ENCODE results near the gene GSG1L. TPM values are rescaled to one million over a fixed set of nuclear protein-coding genes. Genes with fewer than 3 reads are reported as not detected.

The GSG1L gene
- polyA plus RNA-seq, 4 donors = 0.09 to 0.22 TPM; not detected in 2

- Histone ChIP-seq H3K36me3 (ENCODE audit: control insufficient read depth in 3 of 3, insufficient read depth in 2 of 3, low read depth in 1 of 3, low read length in 3 of 3) (no peaks in the 10 kb centered on the region), H3K9me3 (ENCODE audit: control insufficient read depth in 2 of 2, insufficient read depth in 1 of 2, low read depth in 1 of 2, low read length in 1 of 2) (no peaks in the 10 kb centered on the region), H3K4me3 (ENCODE audit: low read depth in 1 of 3, low read length in 3 of 3) (no peak overlapping the region), H3K27ac (ENCODE audit: low read depth in 1 of 3, low read length in 2 of 3) (no peak overlapping the region), H3K27me3 (ENCODE audit: control insufficient read depth in 3 of 3, insufficient read depth in 3 of 3, low read length in 3 of 3) (no peaks in the 10 kb centered on the region), H3K4me1 (ENCODE audit: control insufficient read depth in 3 of 3, insufficient read depth in 2 of 3, low read depth in 1 of 3, low read length in 2 of 3) (no peaks in the 10 kb centered on the region)
- FAIRE-seq (no peak), DNase-seq (no peak)
- 76 to 83% (median 79%) methylated on average over 9 of the region's 9 CpGs for WGBS, 3 donors
These were observed 18.0 kb upstream of the GSG1L start for GRCh38 chr16:28081391-28081968.

- H3K27me3 ChIP-seq (ENCODE audit: control insufficient read depth in 3 of 3, insufficient read depth in 3 of 3, low read length in 3 of 3) = no peaks in the 10 kb centered on the region
- no peaks in the 10 kb centered on the region for H3K36me3 ChIP-seq (ENCODE audit: control insufficient read depth in 3 of 3, insufficient read depth in 2 of 3, low read depth in 1 of 3, low read length in 3 of 3)
- no peak overlapping the region for H3K27ac ChIP-seq (ENCODE audit: low read depth in 1 of 3, low read length in 2 of 3)
- no peaks in the 10 kb centered on the region for H3K4me1 ChIP-seq (ENCODE audit: control insufficient read depth in 3 of 3, insufficient read depth in 2 of 3, low read depth in 1 of 3, low read length in 2 of 3)
- DNase-seq = no peak
- H3K4me3 ChIP-seq (ENCODE audit: low read depth in 1 of 3, low read length in 3 of 3) = no peak overlapping the region
- no peaks in the 10 kb centered on the region for H3K9me3 ChIP-seq (ENCODE audit: control insufficient read depth in 2 of 2, insufficient read depth in 1 of 2, low read depth in 1 of 2, low read length in 1 of 2)
- 85 to 89% (median 88%) methylated on average over 6 of the region's 6 CpGs for WGBS, 3 donors
- no peak for FAIRE-seq
These were observed 14.7 kb upstream of the GSG1L start for GRCh38 chr16:28078261-28078660.

GRCh38 chr16:28073836-28074235, 10.3 kb upstream of the GSG1L start:
- no peaks in the 10 kb centered on the region for H3K4me1 ChIP-seq (ENCODE audit: control insufficient read depth in 3 of 3, insufficient read depth in 2 of 3, low read depth in 1 of 3, low read length in 2 of 3)
- WGBS, 3 donors = 80 to 90% (median 81%) methylated on average over 6 of the region's 6 CpGs
- H3K36me3 ChIP-seq (ENCODE audit: control insufficient read depth in 3 of 3, insufficient read depth in 2 of 3, low read depth in 1 of 3, low read length in 3 of 3) = no peaks in the 10 kb centered on the region
- no peaks in the 10 kb centered on the region for H3K9me3 ChIP-seq (ENCODE audit: control insufficient read depth in 2 of 2, insufficient read depth in 1 of 2, low read depth in 1 of 2, low read length in 1 of 2)
- no peak overlapping the region for H3K4me3 ChIP-seq (ENCODE audit: low read depth in 1 of 3, low read length in 3 of 3)
- FAIRE-seq (no peak), DNase-seq (no peak)
- H3K27ac ChIP-seq (ENCODE audit: low read depth in 1 of 3, low read length in 2 of 3) = no peak overlapping the region
- no peaks in the 10 kb centered on the region for H3K27me3 ChIP-seq (ENCODE audit: control insufficient read depth in 3 of 3, insufficient read depth in 3 of 3, low read length in 3 of 3)

GRCh38 chr16:28072087-28072486, 8.6 kb upstream of the GSG1L start:
- Histone ChIP-seq H3K4me1 (ENCODE audit: control insufficient read depth in 3 of 3, insufficient read depth in 2 of 3, low read depth in 1 of 3, low read length in 2 of 3) (no peaks in the 10 kb centered on the region), H3K36me3 (ENCODE audit: control insufficient read depth in 3 of 3, insufficient read depth in 2 of 3, low read depth in 1 of 3, low read length in 3 of 3) (no peaks in the 10 kb centered on the region), H3K27ac (ENCODE audit: low read depth in 1 of 3, low read length in 2 of 3) (no peak overlapping the region), H3K9me3 (ENCODE audit: control insufficient read depth in 2 of 2, insufficient read depth in 1 of 2, low read depth in 1 of 2, low read length in 1 of 2) (no peaks in the 10 kb centered on the region), H3K4me3 (ENCODE audit: low read depth in 1 of 3, low read length in 3 of 3) (no peak overlapping the region), H3K27me3 (ENCODE audit: control insufficient read depth in 3 of 3, insufficient read depth in 3 of 3, low read length in 3 of 3) (no peaks in the 10 kb centered on the region)
- WGBS, 3 donors = 37 to 42% (median 39%) methylated on average over 4 of the region's 4 CpGs
- FAIRE-seq (no peak), DNase-seq (no peak)

- H3K36me3 ChIP-seq (ENCODE audit: control insufficient read depth in 3 of 3, insufficient read depth in 2 of 3, low read depth in 1 of 3, low read length in 3 of 3) = no peaks in the 10 kb centered on the region
- no peaks in the 10 kb centered on the region for H3K4me1 ChIP-seq (ENCODE audit: control insufficient read depth in 3 of 3, insufficient read depth in 2 of 3, low read depth in 1 of 3, low read length in 2 of 3)
- no peak overlapping the region for H3K4me3 ChIP-seq (ENCODE audit: low read depth in 1 of 3, low read length in 3 of 3)
- no peak for FAIRE-seq
- H3K27me3 ChIP-seq (ENCODE audit: control insufficient read depth in 3 of 3, insufficient read depth in 3 of 3, low read length in 3 of 3) = peaks cover 0 to 3% (median 2%) of the 10 kb centered on the region in 3 donors
- DNase-seq = no peak
- no peak overlapping the region for H3K27ac ChIP-seq (ENCODE audit: low read depth in 1 of 3, low read length in 2 of 3)
- no peaks in the 10 kb centered on the region for H3K9me3 ChIP-seq (ENCODE audit: control insufficient read depth in 2 of 2, insufficient read depth in 1 of 2, low read depth in 1 of 2, low read length in 1 of 2)
- 70 to 73% (median 72%) methylated on average over 31 of the region's 31 CpGs for WGBS, 3 donors
These were observed 6.7 kb upstream of the GSG1L start for GRCh38 chr16:28069971-28070794.

GRCh38 chr16:28068976-28069375, 5.5 kb upstream of the GSG1L start:
- DNase-seq (no peak), FAIRE-seq (no peak)
- no peak overlapping the region for H3K27ac ChIP-seq (ENCODE audit: low read depth in 1 of 3, low read length in 2 of 3)
- no peaks in the 10 kb centered on the region for H3K36me3 ChIP-seq (ENCODE audit: control insufficient read depth in 3 of 3, insufficient read depth in 2 of 3, low read depth in 1 of 3, low read length in 3 of 3)
- WGBS, 3 donors = 68 to 81% (median 81%) methylated on average over 7 of the region's 7 CpGs
- no peak overlapping the region for H3K4me3 ChIP-seq (ENCODE audit: low read depth in 1 of 3, low read length in 3 of 3)
- H3K27me3 ChIP-seq (ENCODE audit: control insufficient read depth in 3 of 3, insufficient read depth in 3 of 3, low read length in 3 of 3) = peaks cover 2 to 8% (median 2%) of the 10 kb centered on the region in 3 donors
- H3K4me1 ChIP-seq (ENCODE audit: control insufficient read depth in 3 of 3, insufficient read depth in 2 of 3, low read depth in 1 of 3, low read length in 2 of 3) = no peaks in the 10 kb centered on the region
- no peaks in the 10 kb centered on the region for H3K9me3 ChIP-seq (ENCODE audit: control insufficient read depth in 2 of 2, insufficient read depth in 1 of 2, low read depth in 1 of 2, low read length in 1 of 2)

- no peaks in the 10 kb centered on the region for H3K36me3 ChIP-seq (ENCODE audit: control insufficient read depth in 3 of 3, insufficient read depth in 2 of 3, low read depth in 1 of 3, low read length in 3 of 3)
- no peak for FAIRE-seq
- H3K27me3 ChIP-seq (ENCODE audit: control insufficient read depth in 3 of 3, insufficient read depth in 3 of 3, low read length in 3 of 3) = peaks cover 5 to 14% (median 12%) of the 10 kb centered on the region in 3 donors
- no peaks in the 10 kb centered on the region for H3K9me3 ChIP-seq (ENCODE audit: control insufficient read depth in 2 of 2, insufficient read depth in 1 of 2, low read depth in 1 of 2, low read length in 1 of 2)
- no peak overlapping the region for H3K27ac ChIP-seq (ENCODE audit: low read depth in 1 of 3, low read length in 2 of 3)
- no peak overlapping the region for H3K4me3 ChIP-seq (ENCODE audit: low read depth in 1 of 3, low read length in 3 of 3)
- 69 to 73% (median 71%) methylated on average over 12 to 14 of the region's 14 CpGs for WGBS, 3 donors
- no peaks in the 10 kb centered on the region for H3K4me1 ChIP-seq (ENCODE audit: control insufficient read depth in 3 of 3, insufficient read depth in 2 of 3, low read depth in 1 of 3, low read length in 2 of 3)
- DNase-seq = no peak
These were observed 4.3 kb upstream of the GSG1L start for GRCh38 chr16:28067604-28068379.

- no peaks in the 10 kb centered on the region for H3K9me3 ChIP-seq (ENCODE audit: control insufficient read depth in 2 of 2, insufficient read depth in 1 of 2, low read depth in 1 of 2, low read length in 1 of 2)
These were observed 1.3 kb upstream of the GSG1L start for GRCh38 chr16:28064706-28065249.

More at GRCh38 chr16:28064706-28065249, 1.3 kb upstream of the GSG1L start:
- Histone ChIP-seq H3K4me1 (ENCODE audit: control insufficient read depth in 3 of 3, insufficient read depth in 2 of 3, low read depth in 1 of 3, low read length in 2 of 3) (no peaks in the 10 kb centered on the region), H3K27me3 (ENCODE audit: control insufficient read depth in 3 of 3, insufficient read depth in 3 of 3, low read length in 3 of 3) (peaks cover 7 to 32% (median 15%) of the 10 kb centered on the region in 3 donors), H3K36me3 (ENCODE audit: control insufficient read depth in 3 of 3, insufficient read depth in 2 of 3, low read depth in 1 of 3, low read length in 3 of 3) (no peaks in the 10 kb centered on the region), H3K27ac (ENCODE audit: low read depth in 1 of 3, low read length in 2 of 3) (no peak overlapping the region), H3K4me3 (ENCODE audit: low read depth in 1 of 3, low read length in 3 of 3) (no peak overlapping the region)
- 58 to 72% (median 58%) methylated on average over 15 of the region's 15 CpGs for WGBS, 3 donors
- DNase-seq (no peak), FAIRE-seq (no peak)
